ENCODE results near the gene SNRPN. TPM values are rescaled to one million over a fixed set of nuclear protein-coding genes. Genes with fewer than 3 reads are reported as not detected.
"Not testable (repeated sequence)": the region's sequence is repeated elsewhere in the genome, so short reads cannot be mapped to it uniquely, and the experiment has no call there.

Gene SNRPN
- 10 to 100 TPM; 21.7 to 37.7 (median 30.4) TPM for total RNA-seq
- long read RNA-seq, transcript SNRPN-202 (10 exons, 1,528 nt) = major isoform, 18 of 24 reads
- long read RNA-seq, partial matches to known transcripts = 2 of 24 reads
- long read RNA-seq, other reads (novel, unspliced or antisense) = 4 of 24 reads

DNA sequence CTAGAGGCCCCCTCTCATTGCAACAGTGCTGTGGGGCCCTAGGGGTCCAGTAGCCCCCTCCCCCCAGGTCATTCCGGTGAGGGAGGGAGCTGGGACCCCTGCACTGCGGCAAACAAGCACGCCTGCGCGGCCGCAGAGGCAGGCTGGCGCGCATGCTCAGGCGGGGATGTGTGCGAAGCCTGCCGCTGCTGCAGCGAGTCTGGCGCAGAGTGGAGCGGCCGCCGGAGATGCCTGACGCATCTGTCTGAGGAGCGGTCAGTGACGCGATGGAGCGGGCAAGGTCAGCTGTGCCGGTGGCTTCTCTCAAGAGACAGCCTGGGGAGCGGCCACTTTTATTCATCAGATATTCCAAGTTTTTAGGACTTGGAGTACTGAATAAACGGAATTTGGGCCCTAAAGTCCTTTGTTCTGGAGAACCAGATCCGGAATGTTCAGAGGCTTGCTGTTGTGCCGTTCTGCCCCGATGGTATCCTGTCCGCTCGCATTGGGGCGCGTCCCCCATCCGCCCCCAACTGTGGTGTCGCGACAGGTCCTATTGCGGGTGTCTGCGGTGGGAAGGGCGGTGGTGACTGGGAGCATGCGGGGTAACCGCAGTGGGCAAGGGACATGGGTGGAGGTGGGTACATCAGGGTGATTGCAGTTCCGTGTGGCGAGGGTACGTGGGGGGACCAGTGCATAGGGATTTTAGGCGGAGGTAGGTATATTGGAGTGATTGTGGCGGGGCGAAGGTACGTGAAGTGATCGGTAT lies at the start of gene SNRPN, which contains the start of gene SNURF:
Gene SNRPN (plus strand): TSS at position 205 of the 748 bp plus-strand sequence. CDS start 19,467 bp downstream, outside the sequence.
Gene SNURF (plus strand): TSS at position 205 of the 748 bp plus-strand sequence. CDS start 62 bp downstream, at position 267.
- Histone ChIP-seq H3K36me3 (no peaks in the 10 kb centered on the region), H3K9me3 (no peaks in the 10 kb centered on the region), H3K27ac (peak within 1 kb of the TSS; percentile 65 to 70 (median 68)), H3K4me3 (peak within 1 kb of the TSS; percentile 52 to 64 (median 57)), H3K4me1 (no peaks in the 10 kb centered on the region), H3K27me3 (no peaks in the 10 kb centered on the region)
- TF ChIP-seq POLR2A (IDR thresholded peaks at IDR 0.05) = peak; percentile 83
- TF ChIP-seq, protein P1, sequence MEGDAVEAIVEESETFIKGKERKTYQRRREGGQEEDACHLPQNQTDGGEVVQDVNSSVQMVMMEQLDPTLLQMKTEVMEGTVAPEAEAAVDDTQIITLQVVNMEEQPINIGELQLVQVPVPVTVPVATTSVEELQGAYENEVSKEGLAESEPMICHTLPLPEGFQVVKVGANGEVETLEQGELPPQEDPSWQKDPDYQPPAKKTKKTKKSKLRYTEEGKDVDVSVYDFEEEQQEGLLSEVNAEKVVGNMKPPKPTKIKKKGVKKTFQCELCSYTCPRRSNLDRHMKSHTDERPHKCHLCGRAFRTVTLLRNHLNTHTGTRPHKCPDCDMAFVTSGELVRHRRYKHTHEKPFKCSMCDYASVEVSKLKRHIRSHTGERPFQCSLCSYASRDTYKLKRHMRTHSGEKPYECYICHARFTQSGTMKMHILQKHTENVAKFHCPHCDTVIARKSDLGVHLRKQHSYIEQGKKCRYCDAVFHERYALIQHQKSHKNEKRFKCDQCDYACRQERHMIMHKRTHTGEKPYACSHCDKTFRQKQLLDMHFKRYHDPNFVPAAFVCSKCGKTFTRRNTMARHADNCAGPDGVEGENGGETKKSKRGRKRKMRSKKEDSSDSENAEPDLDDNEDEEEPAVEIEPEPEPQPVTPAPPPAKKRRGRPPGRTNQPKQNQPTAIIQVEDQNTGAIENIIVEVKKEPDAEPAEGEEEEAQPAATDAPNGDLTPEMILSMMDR (IDR thresholded peaks at IDR 0.05) = no peak
- DNase-seq (peak; percentile 81 to 86 (median 83)), ATAC-seq (peak; percentile 87 to 89 (median 88))
- WGBS (ENCODE audit: insufficient coverage, low coverage, low lambda C conversion rate, missing lambda C conversion rate) = 43% methylated on average over 29 of the region's 47 CpGs
- intact Hi-C loops (cut with DNase I) = no loop called here

DNA sequence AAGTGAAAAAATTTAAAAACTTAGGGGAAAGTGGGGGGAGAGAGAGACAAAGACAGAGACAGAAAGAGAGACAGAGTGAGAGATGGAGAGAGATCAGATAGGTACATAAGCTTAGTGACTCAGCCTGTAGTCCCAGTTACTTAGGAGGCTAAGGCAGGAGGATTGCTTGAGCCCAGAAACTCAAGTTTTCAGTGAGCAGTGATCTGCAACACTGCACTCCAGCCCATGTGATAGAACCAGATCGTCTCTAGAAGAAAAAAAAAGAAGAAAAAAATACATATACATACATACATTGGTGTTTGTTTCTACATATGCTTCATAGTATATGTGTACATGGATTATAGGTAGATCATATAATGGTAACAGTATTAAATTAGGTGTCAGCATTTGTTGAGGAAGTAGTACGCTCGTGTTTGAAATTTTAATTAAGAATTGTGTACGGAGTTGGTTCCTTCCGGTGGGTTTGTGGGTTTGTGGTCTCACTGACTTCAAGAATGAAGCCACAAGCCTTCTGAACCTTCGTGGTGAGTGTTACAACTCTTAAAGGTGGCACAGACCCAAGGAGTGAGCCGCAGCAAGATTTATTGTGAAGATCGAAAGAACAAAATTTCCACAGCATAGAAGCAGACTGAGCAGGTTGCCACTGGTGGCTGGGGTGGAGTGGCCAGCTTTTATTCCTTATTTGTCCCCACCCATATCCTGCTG lies 38.3 kb upstream of the SNRPN start:
- TF ChIP-seq, protein P1 (IDR thresholded peaks at IDR 0.05) = no peak
- no peak for TF ChIP-seq POLR2A (IDR thresholded peaks at IDR 0.05)
- Histone ChIP-seq H3K27ac (no peak overlapping the region), H3K4me1 (no peaks in the 10 kb centered on the region), H3K36me3 (no peaks in the 10 kb centered on the region), H3K27me3 (no peaks in the 10 kb centered on the region), H3K4me3 (no peak overlapping the region), H3K9me3 (no peaks in the 10 kb centered on the region)
- DNase-seq = no peak
- intact Hi-C loops (cut with DNase I) = loop anchor here in 1 of 2 donors (10.0 kb wide), 1 partner anchor 278 kb away; no protein-coding TSS in a partner anchor
- WGBS (ENCODE audit: insufficient coverage, low coverage, low lambda C conversion rate, missing lambda C conversion rate) = 62% methylated on average over 8 of the region's 8 CpGs
- no peak for ATAC-seq

DNA sequence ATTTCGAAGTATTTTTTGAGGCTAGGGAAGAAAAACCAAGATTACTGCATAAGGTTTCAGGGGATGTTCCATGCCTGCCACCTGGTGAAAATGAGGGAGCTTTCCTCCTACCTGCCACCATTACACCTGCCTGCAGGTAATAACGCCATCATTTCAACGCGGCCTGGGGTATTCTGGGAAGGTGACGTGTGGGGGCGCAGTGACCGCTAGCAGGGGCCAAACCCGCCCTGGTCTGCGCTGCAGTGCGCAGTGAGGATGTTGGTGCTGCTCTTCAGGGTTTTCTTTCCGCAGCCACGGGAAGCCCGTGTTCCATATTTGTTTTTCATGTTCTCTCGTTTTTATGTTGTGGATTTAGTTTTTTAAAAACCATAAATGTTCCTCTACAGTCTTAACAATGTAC lies 37.4 kb upstream of the SNRPN start:
- DNase-seq (no peak), ATAC-seq (no peak)
- no peaks in the 10 kb centered on the region for H3K36me3 ChIP-seq
- WGBS (ENCODE audit: insufficient coverage, low coverage, low lambda C conversion rate, missing lambda C conversion rate) = 87% methylated on average over 11 of the region's 14 CpGs
- TF ChIP-seq, protein P1 (IDR thresholded peaks at IDR 0.05) = no peak
- TF ChIP-seq POLR2A (IDR thresholded peaks at IDR 0.05) = no peak
- no peak overlapping the region for H3K4me3 ChIP-seq
- no peaks in the 10 kb centered on the region for H3K9me3 ChIP-seq
- H3K27ac ChIP-seq = no peak overlapping the region
- no peaks in the 10 kb centered on the region for H3K4me1 ChIP-seq
- no peaks in the 10 kb centered on the region for H3K27me3 ChIP-seq
- intact Hi-C loops (cut with DNase I) = loop anchor here in 1 of 2 donors (10.0 kb wide), 1 partner anchor 277 kb away; no protein-coding TSS in a partner anchor

DNA sequence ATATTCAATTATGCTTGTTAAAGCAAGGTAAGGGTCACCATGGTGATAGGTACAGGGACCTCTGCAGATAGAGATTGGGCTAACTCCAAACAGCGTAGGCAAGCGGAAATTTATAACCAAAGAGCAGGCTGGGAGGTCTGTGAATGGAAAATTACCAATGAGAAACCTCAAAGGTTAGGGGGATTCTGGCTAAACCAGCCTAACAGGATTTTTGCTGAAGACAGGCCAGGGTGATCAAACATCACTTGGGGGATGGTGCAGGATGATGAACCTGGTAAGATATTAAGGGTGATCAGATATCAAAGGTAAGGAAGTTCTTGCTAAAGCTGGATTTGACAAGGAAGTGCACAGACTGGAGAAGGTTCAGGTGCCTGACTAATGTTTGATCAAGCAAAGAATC lies 35.3 kb upstream of the SNRPN start:
- H3K27ac ChIP-seq = no peak overlapping the region
- no peak for TF ChIP-seq POLR2A (IDR thresholded peaks at IDR 0.05)
- TF ChIP-seq, protein P1 (IDR thresholded peaks at IDR 0.05) = no peak
- no peak overlapping the region for H3K4me3 ChIP-seq
- intact Hi-C loops (cut with DNase I) = loop anchor here in 1 of 2 donors (10.0 kb wide), 1 partner anchor 275 kb away; no protein-coding TSS in a partner anchor
- no peaks in the 10 kb centered on the region for H3K36me3 ChIP-seq
- H3K9me3 ChIP-seq = no peaks in the 10 kb centered on the region
- 44% methylated on average over 2 of the region's 2 CpGs for WGBS (ENCODE audit: insufficient coverage, low coverage, low lambda C conversion rate, missing lambda C conversion rate)
- ATAC-seq (peak in 1 of 4 donors; percentile 31), DNase-seq (no peak)
- H3K4me1 ChIP-seq = no peaks in the 10 kb centered on the region
- H3K27me3 ChIP-seq = no peaks in the 10 kb centered on the region

DNA sequence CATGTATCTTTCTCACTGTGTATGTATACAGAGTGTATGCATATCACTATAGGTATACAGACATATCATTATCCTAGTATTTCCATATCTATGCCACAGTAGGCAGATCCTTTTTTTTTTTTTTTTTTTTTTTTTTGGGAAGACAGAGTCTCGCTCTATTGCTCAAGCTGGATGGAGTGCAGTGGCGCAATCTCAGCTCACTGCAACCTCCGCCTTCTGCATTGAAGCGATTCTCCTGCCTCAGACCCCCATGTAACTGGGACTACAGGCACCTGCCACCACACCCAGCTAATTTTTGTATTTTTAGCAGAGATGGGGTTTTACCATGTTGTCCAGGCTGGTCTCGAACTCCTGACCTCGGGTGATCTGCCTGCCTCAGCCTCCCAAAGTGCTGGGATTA lies 32.0 kb upstream of the SNRPN start:
- DNase-seq; H3K4me1 ChIP-seq; H3K9me3 ChIP-seq; H3K4me3 ChIP-seq; H3K36me3 ChIP-seq; H3K27ac ChIP-seq; H3K27me3 ChIP-seq; ATAC-seq; intact Hi-C loops (cut with DNase I): not testable (repeated sequence)
- WGBS (ENCODE audit: insufficient coverage, low coverage, low lambda C conversion rate, missing lambda C conversion rate) = 59% methylated on average over 4 of the region's 6 CpGs

Measured in right lobe of liver (tissue), 6 donors.